ENCODE data around the gene ZFAND2A. TPM values are rescaled to one million over a fixed set of nuclear protein-coding genes. Genes with fewer than 3 reads are reported as not detected.

ZFAND2A gene
- total RNA-seq, 1 donor from 2014 or later = 21.2 TPM

DNA sequence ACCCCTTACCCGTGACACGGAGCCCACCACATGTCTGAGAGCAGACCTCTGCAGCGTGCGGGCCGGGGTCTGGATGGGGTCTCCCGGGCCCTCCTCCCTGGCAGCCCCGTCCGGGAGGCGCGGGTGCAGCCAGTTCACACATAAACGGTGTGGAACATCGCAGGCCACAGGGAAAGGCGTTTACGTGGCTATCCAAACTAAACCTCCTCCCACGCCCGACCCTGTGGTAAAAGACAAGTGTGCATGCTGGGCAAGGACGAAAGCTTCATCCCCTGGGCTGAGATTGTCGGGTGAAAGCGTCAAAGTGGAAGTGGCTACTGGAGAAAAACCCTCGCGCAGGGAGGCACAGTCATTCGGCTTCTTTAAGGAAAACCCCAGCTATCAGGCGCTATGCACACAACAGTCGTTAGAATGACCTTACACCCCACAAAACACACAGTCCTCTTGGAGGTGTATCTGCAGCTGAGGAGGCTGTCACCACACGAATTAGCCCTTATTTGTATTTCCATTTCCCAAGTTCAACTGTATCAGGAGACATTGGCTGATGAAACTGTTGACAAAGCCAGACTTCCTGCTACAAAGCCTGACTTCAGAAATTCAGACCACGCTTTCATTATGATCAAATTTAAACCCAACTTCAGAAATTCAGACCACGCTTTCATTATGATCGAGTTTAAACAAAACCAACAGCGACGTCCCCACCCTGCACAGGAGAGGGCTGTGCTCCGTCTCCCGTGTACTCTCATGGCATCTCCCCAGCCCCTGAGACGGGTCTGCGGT, 56.8 kb downstream of the ZFAND2A start:
- no peaks in the 10 kb centered on the region for H3K9me3 Mint-ChIP-seq
- H3K27ac Mint-ChIP-seq = peak overlapping the region; percentile 26
- intact Hi-C loops (cut with micrococcal nuclease) = loop anchor here (1.0 kb wide), 3 partner anchors 17 to 57 kb away; partner anchors contain the start of gene ZFAND2A
- H3K4me3 Mint-ChIP-seq = peak overlapping the region; percentile 30
- DNase-seq (ENCODE audit: low spot score) = peak; percentile 4
- H3K36me3 Mint-ChIP-seq (ENCODE audit: low read depth) = no peaks in the 10 kb centered on the region
- H3K4me1 Mint-ChIP-seq (ENCODE audit: low read depth) = peaks cover 27% of the 10 kb centered on the region
- H3K27me3 Mint-ChIP-seq (ENCODE audit: insufficient read depth) = no peaks in the 10 kb centered on the region

Other genes with a start within 250 kb of the ZFAND2A start
- gene ADAP1, start 205.5 kb downstream of the ZFAND2A start, total RNA-seq = 80.9 and 87.7 TPM in 2 replicates
- gene COX19, start 184.6 kb downstream of the ZFAND2A start, total RNA-seq = 14.3 and 18.6 TPM in 2 replicates
- not detected in 2 replicates for gene CYP2W1, start 177.0 kb downstream of the ZFAND2A start, total RNA-seq
- gene GPR146, start 115.7 kb downstream of the ZFAND2A start, total RNA-seq = 2.2 and 2.8 TPM in 2 replicates
- gene GPER1, start 72.1 kb downstream of the ZFAND2A start, total RNA-seq = not detected in 2 replicates
- not detected in 2 replicates for gene UNCX, start 72.7 kb upstream of the ZFAND2A start, total RNA-seq

Data from activated T-helper 1 cell treated with anti-CD3 and anti-CD28 coated beads, Interleukin-12 subunit alpha, Interleukin-12 subunit beta, Interleukin-2, Interleukin-4 antibody, amounts not matched to agents 30 ng/mL and 10 ng/mL and 1 ng/mL, durations not matched to agents 14 hours and 24 hours and 36 hours (primary cell).